Measurements from ENCODE around the gene IFNA6.

DNA sequence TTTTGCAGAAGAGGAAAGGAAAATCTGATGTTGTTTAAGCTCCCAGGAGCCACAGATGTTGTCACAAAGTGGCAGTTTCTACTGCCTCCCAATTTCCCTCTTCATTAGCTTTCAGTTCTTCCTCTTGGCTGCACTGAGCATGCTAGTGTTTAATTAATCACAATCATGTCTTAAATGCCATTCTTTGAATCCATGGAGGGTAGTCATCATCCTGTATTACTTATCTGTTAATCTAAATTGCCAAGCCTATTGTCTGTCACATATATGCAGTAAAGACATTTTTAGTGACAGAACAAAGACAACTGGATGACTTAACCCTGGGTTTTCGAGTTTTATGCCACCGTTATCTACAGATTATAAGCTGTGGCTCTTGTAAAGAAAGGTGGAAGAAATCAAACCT is 30.2 kb downstream of the IFNA6 start:
- TF ChIP-seq POLR2A (IDR thresholded peaks at IDR 0.05; ENCODE audit: low read depth, low read length) (no peak), TAF1 (IDR thresholded peaks at IDR 0.05; ENCODE audit: borderline replicate concordance, low read depth, low read length) (no peak), POLR2AphosphoS5 (IDR thresholded peaks at IDR 0.05; ENCODE audit: low read depth, low read length) (no peak)
